ENCODE measurements around the gene NPDC1. TPM values are rescaled to one million over a fixed set of nuclear protein-coding genes. Genes with fewer than 3 reads are reported as not detected.

The NPDC1 gene
- polyA plus RNA-seq, 3 donors: 0.51 to 2.7 TPM; not detected in 1

- no peak for TF ChIP-seq CTCF (IDR thresholded peaks at IDR 0.05)
- Mint-ChIP-seq H3K36me3 (peaks cover 4 to 15% of the 10 kb centered on the region in 2 donors), H3K27me3 (ENCODE audit: low read depth in 3 of 3) (peaks cover 5 to 8% (median 6%) of the 10 kb centered on the region in 3 donors), H3K27ac (no peak overlapping the region), H3K9me3 (peaks cover 4 to 16% (median 7%) of the 10 kb centered on the region in 7 donors), H3K4me3 (no peak overlapping the region), H3K4me1 (peaks cover 3% of the 10 kb centered on the region)
- intact Hi-C loops (cut with micrococcal nuclease): no loop called here
- Histone ChIP-seq H3K4me2 (replicated peaks; ENCODE audit: extremely low read depth, low read length, poor library complexity, severe bottlenecking) (no peak overlapping the region), H3K27ac (ENCODE audit: low read depth in 1 of 2, low read length in 2 of 2) (no peak overlapping the region), H3K9ac (ENCODE audit: insufficient read depth, low read length, poor library complexity, severe bottlenecking) (no peak overlapping the region), H3K4me3 (replicated peaks in 1 of 3; ENCODE audit: low read depth in 2 of 3, low read length in 3 of 3) (no peak overlapping the region), H4K20me1 (ENCODE audit: insufficient read depth, low read length) (no peaks in the 10 kb centered on the region), H3K79me2 (ENCODE audit: insufficient read depth, low read length) (no peaks in the 10 kb centered on the region), H3K36me3 (replicated peaks in 1 of 2; ENCODE audit: control insufficient read depth in 1 of 2, insufficient read depth in 2 of 2, low read length in 2 of 2) (no peaks in the 10 kb centered on the region), H2AFZ (ENCODE audit: insufficient read depth, low read depth, low read length, poor library complexity, severe bottlenecking) (no peak overlapping the region), H3K27me3 (ENCODE audit: control insufficient read depth in 2 of 2, insufficient read depth in 2 of 2, low read length in 2 of 2) (no peaks in the 10 kb centered on the region), H3K4me1 (ENCODE audit: control insufficient read depth in 1 of 2, insufficient read depth in 2 of 2, low read length in 2 of 2) (no peaks in the 10 kb centered on the region), H3K9me3 (replicated peaks in 1 of 2; ENCODE audit: control insufficient read depth in 1 of 2, insufficient read depth in 1 of 2, low read length in 2 of 2) (peaks cover 0 to 10% of the 10 kb centered on the region in 2 donors)
- WGBS (ENCODE audit: insufficient coverage): 92% methylated on average over 13 of the region's 13 CpGs
- DNase-seq: no peak
Measured at GRCh38 chr9:137007816-137008270, 38.1 kb downstream of the NPDC1 start.

DNA sequence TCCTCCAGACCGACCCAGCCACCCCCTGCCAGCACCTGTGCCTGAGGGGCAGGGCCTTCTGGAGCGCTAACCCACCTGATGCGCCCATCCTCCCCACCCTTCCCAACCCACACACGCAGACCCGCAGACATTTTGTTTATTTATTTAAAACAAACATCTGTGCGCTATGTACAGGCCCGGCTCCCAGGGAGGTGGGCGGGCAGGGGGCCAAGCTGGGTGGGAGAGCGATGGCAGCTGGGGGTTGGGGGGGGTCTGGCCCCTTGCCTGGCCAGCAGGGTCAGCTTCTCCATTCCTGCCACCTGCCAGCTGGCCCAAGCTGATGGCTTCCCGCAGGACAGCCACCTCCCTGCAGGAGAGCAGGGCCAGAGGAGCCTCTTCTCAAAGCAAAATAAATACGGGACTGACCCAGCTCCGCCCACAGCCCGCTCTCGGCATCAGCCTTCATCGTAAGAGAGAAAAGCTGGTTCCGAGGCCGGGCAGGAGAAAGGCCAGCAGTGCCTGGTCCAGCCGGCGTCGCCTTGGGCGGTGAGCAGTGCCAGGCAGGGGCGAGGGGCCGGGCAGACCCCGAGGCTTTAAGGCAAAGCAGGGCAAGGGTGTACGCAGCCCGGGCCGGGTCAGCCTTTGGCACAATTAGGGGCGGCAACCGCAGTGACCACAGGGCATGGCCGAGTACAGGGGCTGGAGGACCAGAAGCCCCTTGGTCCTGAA lies 38.7 kb downstream of the NPDC1 start:
- H3K27me3 Mint-ChIP-seq (ENCODE audit: low read depth in 3 of 3): peaks cover 4 to 8% (median 5%) of the 10 kb centered on the region in 3 donors
- no peak overlapping the region for H3K9ac ChIP-seq (ENCODE audit: insufficient read depth, low read length, poor library complexity, severe bottlenecking)
- H3K27me3 ChIP-seq (ENCODE audit: control insufficient read depth in 2 of 2, insufficient read depth in 2 of 2, low read length in 2 of 2): no peaks in the 10 kb centered on the region
- no peaks in the 10 kb centered on the region for H3K79me2 ChIP-seq (ENCODE audit: insufficient read depth, low read length)
- H3K9me3 Mint-ChIP-seq: peaks cover 4 to 16% (median 7%) of the 10 kb centered on the region in 7 donors
- peaks cover 4 to 11% of the 10 kb centered on the region in 2 donors for H3K36me3 Mint-ChIP-seq
- no peak overlapping the region for H3K27ac Mint-ChIP-seq
- intact Hi-C loops (cut with micrococcal nuclease): no loop called here
- no peak for DNase-seq
- peaks cover 0 to 10% of the 10 kb centered on the region in 2 donors for H3K9me3 ChIP-seq (replicated peaks in 1 of 2; ENCODE audit: control insufficient read depth in 1 of 2, insufficient read depth in 1 of 2, low read length in 2 of 2)
- 93% methylated on average over 26 of the region's 30 CpGs for WGBS (ENCODE audit: insufficient coverage)
- peaks cover 0 to under 1% of the 10 kb centered on the region in 2 donors for H3K4me1 ChIP-seq (ENCODE audit: control insufficient read depth in 1 of 2, insufficient read depth in 2 of 2, low read length in 2 of 2)
- no peak overlapping the region for H3K4me2 ChIP-seq (replicated peaks; ENCODE audit: extremely low read depth, low read length, poor library complexity, severe bottlenecking)
- no peak overlapping the region for H2AFZ ChIP-seq (ENCODE audit: insufficient read depth, low read depth, low read length, poor library complexity, severe bottlenecking)
- H3K27ac ChIP-seq (ENCODE audit: low read depth in 1 of 2, low read length in 2 of 2): no peak overlapping the region
- H3K4me3 Mint-ChIP-seq: no peak overlapping the region
- no peaks in the 10 kb centered on the region for H3K36me3 ChIP-seq (replicated peaks in 1 of 2; ENCODE audit: control insufficient read depth in 1 of 2, insufficient read depth in 2 of 2, low read length in 2 of 2)
- peaks cover 3% of the 10 kb centered on the region for H3K4me1 Mint-ChIP-seq
- no peak for TF ChIP-seq CTCF (IDR thresholded peaks at IDR 0.05)
- no peaks in the 10 kb centered on the region for H4K20me1 ChIP-seq (ENCODE audit: insufficient read depth, low read length)
- H3K4me3 ChIP-seq (replicated peaks in 1 of 3; ENCODE audit: low read depth in 2 of 3, low read length in 3 of 3): no peak overlapping the region

All from CD14-positive monocyte (primary cell).